ENCODE measurements around the gene PLCD4. TPM values are rescaled to one million over a fixed set of nuclear protein-coding genes. Genes with fewer than 3 reads are reported as not detected.

The PLCD4 gene
- total RNA-seq, 1 experiment from 2014 or later: 0.40 TPM

GRCh38 chr2:218626369-218626768, 18.7 kb downstream of the PLCD4 start:
- CTCF ChIA-PET: interaction anchor here (1.3 kb wide), 1 partner anchor 22 kb away, joined by 6 read pairs; no protein-coding TSS in a partner anchor
- H3K9me3 Mint-ChIP-seq (ENCODE audit: unreplicated experiment): no peaks in the 10 kb centered on the region
- H3K27ac Mint-ChIP-seq (ENCODE audit: low read depth, unreplicated experiment): no peak overlapping the region
- POLR2A ChIA-PET: no interaction called here
- DNase-seq (ENCODE audit: unreplicated experiment): no peak
- intact Hi-C loops (cut with micrococcal nuclease): no loop called here
- TF ChIP-seq CTCF (IDR thresholded peaks at IDR 0.05; ENCODE audit: unreplicated experiment): no peak
- peaks cover 6% of the 10 kb centered on the region for H3K36me3 Mint-ChIP-seq (ENCODE audit: insufficient read depth, unreplicated experiment)
- no peak overlapping the region for H3K4me3 Mint-ChIP-seq (ENCODE audit: unreplicated experiment)
- H3K27me3 Mint-ChIP-seq (ENCODE audit: insufficient read depth, unreplicated experiment): no peaks in the 10 kb centered on the region
- BruUV-seq (replicated peaks): no TSS peak
- H3K4me1 Mint-ChIP-seq (ENCODE audit: insufficient read depth, unreplicated experiment): no peaks in the 10 kb centered on the region

GRCh38 chr2:218627939-218628338, 20.2 kb downstream of the PLCD4 start:
- Mint-ChIP-seq H3K27ac (ENCODE audit: low read depth, unreplicated experiment) (no peak overlapping the region), H3K4me3 (ENCODE audit: unreplicated experiment) (no peak overlapping the region), H3K27me3 (ENCODE audit: insufficient read depth, unreplicated experiment) (no peaks in the 10 kb centered on the region), H3K36me3 (ENCODE audit: insufficient read depth, unreplicated experiment) (peaks cover 6% of the 10 kb centered on the region), H3K9me3 (ENCODE audit: unreplicated experiment) (no peaks in the 10 kb centered on the region), H3K4me1 (ENCODE audit: insufficient read depth, unreplicated experiment) (no peaks in the 10 kb centered on the region)
- POLR2A ChIA-PET: no interaction called here
- intact Hi-C loops (cut with micrococcal nuclease): no loop called here
- no peak for TF ChIP-seq CTCF (IDR thresholded peaks at IDR 0.05; ENCODE audit: unreplicated experiment)
- no TSS peak for BruUV-seq (replicated peaks)
- CTCF ChIA-PET: interaction anchor here (0.9 to 1.1 kb wide), 4 partner anchors 11 to 98 kb away, joined by 3 to 6 read pairs (median 4); no protein-coding TSS in a partner anchor
- DNase-seq (ENCODE audit: unreplicated experiment): no peak

- no peaks in the 10 kb centered on the region for H3K4me1 Mint-ChIP-seq (ENCODE audit: insufficient read depth, unreplicated experiment)
- ChIA-PET CTCF (interaction anchor here (0.5 to 1.2 kb wide), 6 partner anchors 16 to 110 kb away, joined by 3 to 5 read pairs (median 4); no protein-coding TSS in a partner anchor), POLR2A (interaction anchor here (0.6 to 1.2 kb wide), 3 partner anchors 9 to 24 kb away, joined by 3 to 4 read pairs (median 4); partner anchors contain the start of gene PLCD4)
- DNase-seq (ENCODE audit: unreplicated experiment): peak; percentile 80
- no TSS peak for BruUV-seq (replicated peaks)
- no peaks in the 10 kb centered on the region for H3K27me3 Mint-ChIP-seq (ENCODE audit: insufficient read depth, unreplicated experiment)
- no peak overlapping the region for H3K27ac Mint-ChIP-seq (ENCODE audit: low read depth, unreplicated experiment)
- no peak overlapping the region for H3K4me3 Mint-ChIP-seq (ENCODE audit: unreplicated experiment)
- H3K9me3 Mint-ChIP-seq (ENCODE audit: unreplicated experiment): no peaks in the 10 kb centered on the region
- intact Hi-C loops (cut with micrococcal nuclease): no loop called here
- H3K36me3 Mint-ChIP-seq (ENCODE audit: insufficient read depth, unreplicated experiment): peaks cover 23% of the 10 kb centered on the region
- no peak for TF ChIP-seq CTCF (IDR thresholded peaks at IDR 0.05; ENCODE audit: unreplicated experiment)
These were observed 24.1 kb downstream of the PLCD4 start for GRCh38 chr2:218631837-218632236.

GRCh38 chr2:218635719-218636118, 28.0 kb downstream of the PLCD4 start:
- no TSS peak for BruUV-seq (replicated peaks)
- intact Hi-C loops (cut with micrococcal nuclease): no loop called here
- Mint-ChIP-seq H3K4me3 (ENCODE audit: unreplicated experiment) (no peak overlapping the region), H3K27ac (ENCODE audit: low read depth, unreplicated experiment) (no peak overlapping the region), H3K4me1 (ENCODE audit: insufficient read depth, unreplicated experiment) (no peaks in the 10 kb centered on the region), H3K9me3 (ENCODE audit: unreplicated experiment) (no peaks in the 10 kb centered on the region), H3K27me3 (ENCODE audit: insufficient read depth, unreplicated experiment) (no peaks in the 10 kb centered on the region), H3K36me3 (ENCODE audit: insufficient read depth, unreplicated experiment) (peaks cover 53% of the 10 kb centered on the region)
- DNase-seq (ENCODE audit: unreplicated experiment): no peak
- TF ChIP-seq CTCF (IDR thresholded peaks at IDR 0.05; ENCODE audit: unreplicated experiment): no peak
- ChIA-PET CTCF (interaction anchor here (0.6 to 1.5 kb wide), 2 partner anchors 12 to 49 kb away, joined by 4 to 5 read pairs; no protein-coding TSS in a partner anchor), POLR2A (interaction anchor here (0.6 kb wide), 1 partner anchor 116 kb away, joined by 5 read pairs; no protein-coding TSS in a partner anchor)

Measured in MCF 10A (cell line).